ENCODE results near the gene TMEM88. TPM values are rescaled to one million over a fixed set of nuclear protein-coding genes. Genes with fewer than 3 reads are reported as not detected.
A peak's percentile ranks its signal among the peaks of the same experiment; 100 is the strongest.

TMEM88 gene
- total and polyA plus RNA-seq, 2 of the 8 experiments (the other 6 are each of a cell fraction or from before 2014, with no cell fraction given), result 0.69 to 8.8 TPM

- TF ChIP-seq TAF7 (optimal IDR thresholded peaks at IDR 0.05; ENCODE audit: borderline replicate concordance, low read depth, low read length), result peak; percentile 65
- TF ChIP-seq, protein P1, sequence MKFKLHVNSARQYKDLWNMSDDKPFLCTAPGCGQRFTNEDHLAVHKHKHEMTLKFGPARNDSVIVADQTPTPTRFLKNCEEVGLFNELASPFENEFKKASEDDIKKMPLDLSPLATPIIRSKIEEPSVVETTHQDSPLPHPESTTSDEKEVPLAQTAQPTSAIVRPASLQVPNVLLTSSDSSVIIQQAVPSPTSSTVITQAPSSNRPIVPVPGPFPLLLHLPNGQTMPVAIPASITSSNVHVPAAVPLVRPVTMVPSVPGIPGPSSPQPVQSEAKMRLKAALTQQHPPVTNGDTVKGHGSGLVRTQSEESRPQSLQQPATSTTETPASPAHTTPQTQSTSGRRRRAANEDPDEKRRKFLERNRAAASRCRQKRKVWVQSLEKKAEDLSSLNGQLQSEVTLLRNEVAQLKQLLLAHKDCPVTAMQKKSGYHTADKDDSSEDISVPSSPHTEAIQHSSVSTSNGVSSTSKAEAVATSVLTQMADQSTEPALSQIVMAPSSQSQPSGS (IDR thresholded peaks at IDR 0.05; ENCODE audit: low read length), result peak; percentile 100
- peak; percentile 57; the same call in 1 of the 2 replicates for TF ChIP-seq BACH1 (IDR thresholded peaks at IDR 0.05; ENCODE audit: low read length)
- TF ChIP-seq TEAD4 (IDR thresholded peaks at IDR 0.05; ENCODE audit: low read depth, low read length), result peak; percentile 45; the same call in 1 of the 2 replicates
- peak; percentile 97 for TF ChIP-seq EGR1 (IDR thresholded peaks at IDR 0.05; ENCODE audit: borderline replicate concordance, low read depth, low read length)
- peak; percentile 84 for TF ChIP-seq TCF12 (IDR thresholded peaks at IDR 0.05; ENCODE audit: low read depth, low read length)
- no peak for TF ChIP-seq SRF (IDR thresholded peaks at IDR 0.05; ENCODE audit: low read depth, low read length)
- peak; percentile 96 for TF ChIP-seq MAX (IDR thresholded peaks at IDR 0.05)
- peak; percentile 85 for TF ChIP-seq E2F6 (IDR thresholded peaks at IDR 0.05)
- peak in 1 of 2 experiments; percentile 8; a peak in 1 of 4 replicates for TF ChIP-seq RAD21 (IDR thresholded peaks at IDR 0.05 in 1 of 2, conservative IDR thresholded peaks at IDR 0.05 in 1 of 2; ENCODE audit: low read depth in 2 of 2, low read length in 2 of 2)
- TF ChIP-seq FOSL1 (IDR thresholded peaks at IDR 0.05; ENCODE audit: insufficient read depth, low read depth, low read length), result no peak
- TF ChIP-seq, protein P2, sequence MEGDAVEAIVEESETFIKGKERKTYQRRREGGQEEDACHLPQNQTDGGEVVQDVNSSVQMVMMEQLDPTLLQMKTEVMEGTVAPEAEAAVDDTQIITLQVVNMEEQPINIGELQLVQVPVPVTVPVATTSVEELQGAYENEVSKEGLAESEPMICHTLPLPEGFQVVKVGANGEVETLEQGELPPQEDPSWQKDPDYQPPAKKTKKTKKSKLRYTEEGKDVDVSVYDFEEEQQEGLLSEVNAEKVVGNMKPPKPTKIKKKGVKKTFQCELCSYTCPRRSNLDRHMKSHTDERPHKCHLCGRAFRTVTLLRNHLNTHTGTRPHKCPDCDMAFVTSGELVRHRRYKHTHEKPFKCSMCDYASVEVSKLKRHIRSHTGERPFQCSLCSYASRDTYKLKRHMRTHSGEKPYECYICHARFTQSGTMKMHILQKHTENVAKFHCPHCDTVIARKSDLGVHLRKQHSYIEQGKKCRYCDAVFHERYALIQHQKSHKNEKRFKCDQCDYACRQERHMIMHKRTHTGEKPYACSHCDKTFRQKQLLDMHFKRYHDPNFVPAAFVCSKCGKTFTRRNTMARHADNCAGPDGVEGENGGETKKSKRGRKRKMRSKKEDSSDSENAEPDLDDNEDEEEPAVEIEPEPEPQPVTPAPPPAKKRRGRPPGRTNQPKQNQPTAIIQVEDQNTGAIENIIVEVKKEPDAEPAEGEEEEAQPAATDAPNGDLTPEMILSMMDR (IDR thresholded peaks at IDR 0.05; ENCODE audit: control extremely low read depth in 1 of 3, insufficient read depth in 1 of 3, low read depth in 1 of 3, low read length in 3 of 3), result no peak
- TF ChIP-seq, protein P3, sequence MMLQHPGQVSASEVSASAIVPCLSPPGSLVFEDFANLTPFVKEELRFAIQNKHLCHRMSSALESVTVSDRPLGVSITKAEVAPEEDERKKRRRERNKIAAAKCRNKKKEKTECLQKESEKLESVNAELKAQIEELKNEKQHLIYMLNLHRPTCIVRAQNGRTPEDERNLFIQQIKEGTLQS (IDR thresholded peaks at IDR 0.05; ENCODE audit: insufficient read depth, low read depth, low read length), result peak; percentile 82
- peak; percentile 80 for TF ChIP-seq CREB1 (IDR thresholded peaks at IDR 0.05)
- peak; percentile 58 for TF ChIP-seq SAP30 (IDR thresholded peaks at IDR 0.05; ENCODE audit: insufficient read depth, insufficient replicate concordance, low read length)
- peak; percentile 85 for TF ChIP-seq CHD2 (IDR thresholded peaks at IDR 0.05; ENCODE audit: low read length)
- peak in 1 of 2 experiments; percentile 97; a peak in 2 of 4 replicates for TF ChIP-seq HDAC2 (IDR thresholded peaks at IDR 0.05; ENCODE audit: borderline replicate concordance in 1 of 2, low read depth in 2 of 2, low read length in 2 of 2)
These were observed 18.1 kb upstream of the TMEM88 start (continued) for GRCh38 chr17:7836596-7837407.
